MCF 10A (cell line): Measurements from ENCODE around the gene GAA. TPM values are rescaled to one million over a fixed set of nuclear protein-coding genes. Genes with fewer than 3 reads are reported as not detected.

Source experiments
- BruUV-seq: library from RNA; stranded (reverse); fragments of 400-500 nt; replicated peaks from 2 replicates; lab custom pipeline; 2021; lab: Mats Ljungman, UMichigan
- CTCF ChIA-PET: fragments of 300-600 bp; sonication (Branson Sonifier 250); formaldehyde crosslinking; extraction: SDS; loops from one replicate; lab custom pipeline; 2021; ENCODE audit warnings: antibody characterized with exemption, inconsistent platforms; lab: Yijun Ruan, JAX
- POLR2A ChIA-PET: fragments of 300-600, 350-650 bp; sonication (Branson Sonifier 250); formaldehyde crosslinking; extraction: SDS; loops from one replicate; lab custom pipeline; 2020; ENCODE audit warnings: antibody characterized with exemption, inconsistent platforms; lab: Yijun Ruan, JAX
- DNase-seq: peaks from one replicate; pipeline ENCODE4 v3.0.0-alpha.2; 2018; ENCODE audit not compliant: unreplicated experiment
- H3K27ac Mint-ChIP-seq: one replicate; pipeline ENCODE4 v1.8.0; 2022; ENCODE audit warnings: mild to moderate bottlenecking, low read depth, mixed read lengths; ENCODE audit not compliant: unreplicated experiment
- H3K27me3 Mint-ChIP-seq: one replicate; pipeline ENCODE4 v1.8.0; 2022; ENCODE audit warnings: mixed read lengths; ENCODE audit not compliant: insufficient read depth, unreplicated experiment
- H3K36me3 Mint-ChIP-seq: one replicate; pipeline ENCODE4 v1.8.0; 2022; ENCODE audit warnings: mild to moderate bottlenecking, moderate library complexity, mixed read lengths; ENCODE audit not compliant: insufficient read depth, unreplicated experiment
- H3K4me1 Mint-ChIP-seq: one replicate; pipeline ENCODE4 v1.8.0; 2022; ENCODE audit warnings: mixed read lengths; ENCODE audit not compliant: insufficient read depth, unreplicated experiment
- H3K4me3 Mint-ChIP-seq: one replicate; pipeline ENCODE4 v1.8.0; 2022; ENCODE audit warnings: mild to moderate bottlenecking, moderate library complexity, mixed read lengths; ENCODE audit not compliant: unreplicated experiment
- H3K9me3 Mint-ChIP-seq: one replicate; pipeline ENCODE4 v1.8.0; 2022; ENCODE audit warnings: mixed read lengths; ENCODE audit not compliant: unreplicated experiment
- CTCF ChIP-seq: fragments of 200-600 bp; IDR thresholded peaks from one replicate; pipeline ENCODE4 v1.8.0; 2022; ENCODE audit warnings: antibody characterized with exemption, mild to moderate bottlenecking; ENCODE audit not compliant: unreplicated experiment
- intact Hi-C: fragments of 100-400 bp; cut with micrococcal nuclease; formaldehyde crosslinking; loops from 2 replicates; pipeline ENCODE4 v1.14.1; 2022
- total RNA-seq: library from RNA; stranded (reverse); gene quantifications from 2 replicates; pipeline ENCODE4 v1.2.3, GENCODE V29; 2022

The GAA gene
- total RNA-seq, 1 experiment from 2014 or later: 26.0 TPM

GRCh38 chr17:80063830-80064585 is 37.4 kb upstream of the GAA start:
- no peaks in the 10 kb centered on the region for H3K9me3 Mint-ChIP-seq
- POLR2A ChIA-PET: interaction anchor here (0.7 kb wide), 2 partner anchors 36 to 57 kb away, joined by 3 read pairs; no protein-coding TSS in a partner anchor
- intact Hi-C loops: no loop called here
- no peak overlapping the region for H3K27ac Mint-ChIP-seq
- H3K4me3 Mint-ChIP-seq: no peak overlapping the region
- CTCF ChIA-PET: interaction anchor here (0.6 to 0.7 kb wide), 2 partner anchors 53 to 119 kb away, joined by 3 read pairs; no protein-coding TSS in a partner anchor
- BruUV-seq: no TSS peak
- H3K27me3 Mint-ChIP-seq: no peaks in the 10 kb centered on the region
- no peak for TF ChIP-seq CTCF
- H3K36me3 Mint-ChIP-seq: no peaks in the 10 kb centered on the region
- H3K4me1 Mint-ChIP-seq: peaks cover 8% of the 10 kb centered on the region
- peak; percentile 83 for DNase-seq

GRCh38 chr17:80064696-80065095 is 36.7 kb upstream of the GAA start:
- no peak for TF ChIP-seq CTCF
- intact Hi-C loops: no loop called here
- no peak overlapping the region for H3K4me3 Mint-ChIP-seq
- no TSS peak for BruUV-seq
- ChIA-PET CTCF (interaction anchor here (0.7 kb wide), 1 partner anchor 118 kb away, joined by 3 read pairs; no protein-coding TSS in a partner anchor), POLR2A (no interaction called here)
- H3K36me3 Mint-ChIP-seq: no peaks in the 10 kb centered on the region
- peaks cover 8% of the 10 kb centered on the region for H3K4me1 Mint-ChIP-seq
- no peaks in the 10 kb centered on the region for H3K9me3 Mint-ChIP-seq
- no peaks in the 10 kb centered on the region for H3K27me3 Mint-ChIP-seq
- no peak overlapping the region for H3K27ac Mint-ChIP-seq
- DNase-seq: no peak

GRCh38 chr17:80065478-80066170 is 35.8 kb upstream of the GAA start:
- Mint-ChIP-seq H3K27ac (no peak overlapping the region), H3K9me3 (no peaks in the 10 kb centered on the region), H3K4me1 (peaks cover 8% of the 10 kb centered on the region), H3K4me3 (no peak overlapping the region), H3K27me3 (no peaks in the 10 kb centered on the region), H3K36me3 (no peaks in the 10 kb centered on the region)
- POLR2A ChIA-PET: interaction anchor here (0.6 kb wide), 1 partner anchor 12 kb away, joined by 4 read pairs; no protein-coding TSS in a partner anchor
- no peak for DNase-seq
- CTCF ChIA-PET: no interaction called here
- intact Hi-C loops: no loop called here
- no peak for TF ChIP-seq CTCF
- BruUV-seq: no TSS peak

- no peaks in the 10 kb centered on the region for H3K36me3 Mint-ChIP-seq
- TF ChIP-seq CTCF: no peak
- no peak overlapping the region for H3K27ac Mint-ChIP-seq
- no peak for DNase-seq
- POLR2A ChIA-PET: no interaction called here
- H3K27me3 Mint-ChIP-seq: no peaks in the 10 kb centered on the region
- H3K9me3 Mint-ChIP-seq: no peaks in the 10 kb centered on the region
- CTCF ChIA-PET: interaction anchor here (2.9 kb wide), 1 partner anchor 15 kb away, joined by 14 read pairs; no protein-coding TSS in a partner anchor
- no peak overlapping the region for H3K4me3 Mint-ChIP-seq
- no TSS peak for BruUV-seq
- peaks cover 8% of the 10 kb centered on the region for H3K4me1 Mint-ChIP-seq
- intact Hi-C loops: no loop called here
These were observed 33.9 kb upstream of the GAA start for GRCh38 chr17:80067393-80067986.
